ENCODE measurements around the gene COG4. TPM values are rescaled to one million over a fixed set of nuclear protein-coding genes. Genes with fewer than 3 reads are reported as not detected.

Gene COG4
- polyA plus RNA-seq, 2 of the 4 experiments (the other 2 are of a cell fraction) = 42.7 to 48.2 TPM

Small RNA genes within 50 kb of the gene (small RNA-seq; reads per million reads assigned to genes)
- 0 to 2.1 (median 0.47) reads per million in 6 experiments for gene RNU6-23P
- 0 reads per million in 6 experiments for gene RPS27P26
- 0 to 10.4 (median 4.4) reads per million in 6 experiments for gene SNORD111
- gene SNORD111B = 12.8 to 344 (median 158) reads per million in 6 experiments

Other genes with a start within 250 kb of the COG4 start
- gene AARS1, start 234.0 kb downstream of the COG4 start, polyA plus RNA-seq (2011; rRNA removed) = 325 and 344 TPM in 2 replicates
- gene AARS1, start 234.0 kb downstream of the COG4 start, polyA plus RNA-seq (2017; fragmentation: RNase III; extraction: RNeasy Plus Mini Kit Qiagen cat#74134 plus additional on column Dnase treatment) = 123 to 137 TPM (median 134 TPM) in 3 replicates
- gene DDX19B, start 224.4 kb downstream of the COG4 start, polyA plus RNA-seq (2011; rRNA removed) = 50.6 and 59.4 TPM in 2 replicates
- 26.9 to 27.2 TPM (median 27.0 TPM) in 3 replicates for gene DDX19B, start 224.4 kb downstream of the COG4 start, polyA plus RNA-seq (2017; fragmentation: RNase III; extraction: RNeasy Plus Mini Kit Qiagen cat#74134 plus additional on column Dnase treatment)
- gene DDX19A, start 176.7 kb downstream of the COG4 start, polyA plus RNA-seq (2011; rRNA removed) = 40.4 and 41.9 TPM in 2 replicates
- gene DDX19A, start 176.7 kb downstream of the COG4 start, polyA plus RNA-seq (2017; fragmentation: RNase III; extraction: RNeasy Plus Mini Kit Qiagen cat#74134 plus additional on column Dnase treatment) = 41.3 to 46.2 TPM (median 43.8 TPM) in 3 replicates
- gene ST3GAL2, start 84.5 kb downstream of the COG4 start, polyA plus RNA-seq (2011; rRNA removed) = 11.1 and 14.4 TPM in 2 replicates
- gene ST3GAL2, start 84.5 kb downstream of the COG4 start, polyA plus RNA-seq (2017; fragmentation: RNase III; extraction: RNeasy Plus Mini Kit Qiagen cat#74134 plus additional on column Dnase treatment) = 13.8 to 16.3 TPM (median 15.5 TPM) in 3 replicates
- 5.7 and 9.3 TPM in 2 replicates for gene FCSK, start 69.0 kb downstream of the COG4 start, polyA plus RNA-seq (2011; rRNA removed)
- gene FCSK, start 69.0 kb downstream of the COG4 start, polyA plus RNA-seq (2017; fragmentation: RNase III; extraction: RNeasy Plus Mini Kit Qiagen cat#74134 plus additional on column Dnase treatment) = 6.0 to 7.7 TPM (median 6.8 TPM) in 3 replicates
- 155 and 302 TPM in 2 replicates for gene SF3B3, start 262 bp upstream of the COG4 start, polyA plus RNA-seq (2011; rRNA removed)
- 111 to 118 TPM (median 115 TPM) in 3 replicates for gene SF3B3, start 262 bp upstream of the COG4 start, polyA plus RNA-seq (2017; fragmentation: RNase III; extraction: RNeasy Plus Mini Kit Qiagen cat#74134 plus additional on column Dnase treatment)
- gene IL34, start 123.0 kb upstream of the COG4 start, polyA plus RNA-seq (2011; rRNA removed) = 0.12 and 0.25 TPM in 2 replicates
- gene IL34, start 123.0 kb upstream of the COG4 start, polyA plus RNA-seq (2017; fragmentation: RNase III; extraction: RNeasy Plus Mini Kit Qiagen cat#74134 plus additional on column Dnase treatment) = 0.29 to 0.89 TPM (median 0.40 TPM) in 3 replicates
- gene MTSS2, start 162.5 kb upstream of the COG4 start, polyA plus RNA-seq (2011; rRNA removed) = 10.8 and 13.1 TPM in 2 replicates
- gene MTSS2, start 162.5 kb upstream of the COG4 start, polyA plus RNA-seq (2017; fragmentation: RNase III; extraction: RNeasy Plus Mini Kit Qiagen cat#74134 plus additional on column Dnase treatment) = 27.1 to 37.4 TPM (median 33.5 TPM) in 3 replicates

All from A549 (cell line).